SK-N-SH (cell line): ENCODE results near the gene DELE1. TPM values are rescaled to one million over a fixed set of nuclear protein-coding genes. Genes with fewer than 3 reads are reported as not detected.

Experiments used
- CTCF ChIA-PET: fragments of 300-600, 350-600 bp; formaldehyde crosslinking; extraction: SDS; loops from one replicate; lab custom pipeline; 2021; lab: Yijun Ruan, JAX
- POLR2A ChIA-PET: fragments of 350-600 bp; sonication (Branson Sonifier 250); formaldehyde crosslinking; extraction: SDS; loops from one replicate; lab custom pipeline; 2020; ENCODE audit warnings: antibody characterized with exemption, inconsistent platforms; lab: Yijun Ruan, JAX
- DNase-seq: peaks from one replicate; pipeline ENCODE4 v3.0.0; 2012
- H2AFZ ChIP-seq: fragments of 200-600 bp; sonication (generic); 2 replicates; pipeline ENCODE4 v1.8.1; 2016; ENCODE audit warnings: antibody characterized with exemption, mild to moderate bottlenecking, low read depth
- H3F3A ChIP-seq: fragments of 200-600 bp; sonication (generic); replicated peaks from 2 replicates; pipeline ENCODE3; 2016; ENCODE audit warnings: antibody characterized with exemption, mild to moderate bottlenecking; ENCODE audit not compliant: insufficient read depth
- H3K27ac ChIP-seq, 2 experiments: fragments of 200-500 bp in 1 of 2; fragments of 200-600 bp in 1 of 2; sonication (Bioruptor generic) in 1 of 2; sonication (generic), shearing (Covaris generic) in 1 of 2; 2 replicates each; pipeline versions ENCODE4 v1.5.1 to v1.6.1; 2014 to 2016; ENCODE audit warnings: low read depth in 2 of 2, inconsistent platforms in 1 of 2, low read length in 1 of 2, mild to moderate bottlenecking in 1 of 2, mixed read lengths in 1 of 2
- H3K27me3 ChIP-seq: fragments of 200-600 bp; sonication (generic), shearing (Covaris generic); 2 replicates; pipeline ENCODE4 v1.6.1; 2016; ENCODE audit warnings: mixed run types; ENCODE audit not compliant: insufficient read depth
- H3K36me3 ChIP-seq, 2 experiments: fragments of 200-500 bp in 1 of 2; fragments of 200-600 bp in 1 of 2; sonication (Bioruptor generic) in 1 of 2; sonication (generic) in 1 of 2; replicated peaks in 1 of 2; 2 replicates each; pipeline versions ENCODE3 to v1.5.1; 2014 to 2016; ENCODE audit warnings: low read length in 1 of 2, mild to moderate bottlenecking in 1 of 2; ENCODE audit not compliant: insufficient read depth in 2 of 2, control insufficient read depth in 1 of 2
- H3K4me1 ChIP-seq, 2 experiments: fragments of 200-500 bp in 1 of 2; fragments of 200-600 bp in 1 of 2; sonication (Bioruptor generic) in 1 of 2; sonication (generic), shearing (Covaris generic) in 1 of 2; 2 replicates each; pipeline versions ENCODE4 v1.5.1 to v1.6.1; 2014 to 2016; ENCODE audit warnings: low read depth in 1 of 2, low read length in 1 of 2, mixed run types in 1 of 2; ENCODE audit not compliant: insufficient read depth in 2 of 2, control insufficient read depth in 1 of 2
- H3K4me2 ChIP-seq: fragments of 200-600 bp; sonication (generic), shearing (Covaris generic); 2 replicates; pipeline ENCODE4 v1.6.1; 2017; ENCODE audit warnings: mixed run types
- H3K4me3 ChIP-seq, 2 experiments: fragments of 200-500 bp in 1 of 2; fragments of 200-600 bp in 1 of 2; sonication (Bioruptor generic) in 1 of 2; sonication (generic), shearing (Covaris generic) in 1 of 2; 2 replicates each; pipeline versions ENCODE4 v1.5.1 to v1.8.1; 2014 to 2016; ENCODE audit warnings: low read depth in 2 of 2, inconsistent platforms in 1 of 2, low read length in 1 of 2, mild to moderate bottlenecking in 1 of 2, mixed read lengths in 1 of 2, moderate library complexity in 1 of 2
- H3K79me2 ChIP-seq: fragments of 200-600 bp; sonication (generic); 2 replicates; pipeline ENCODE4 v1.8.1; 2017; ENCODE audit warnings: mild to moderate bottlenecking; ENCODE audit not compliant: insufficient read depth
- H3K9ac ChIP-seq: fragments of 200-600 bp; sonication (generic); 2 replicates; pipeline ENCODE4 v1.6.1; 2017; ENCODE audit warnings: mixed run types
- H3K9me2 ChIP-seq: fragments of 200-600 bp; sonication (generic); 2 replicates; pipeline ENCODE4 v1.6.1; 2017; ENCODE audit warnings: mixed run types
- H3K9me3 ChIP-seq: fragments of 200-600 bp; sonication (generic); 2 replicates; pipeline ENCODE4 v1.6.1; 2017; ENCODE audit warnings: mixed run types, mild to moderate bottlenecking, moderate library complexity
- H4K20me1 ChIP-seq: fragments of 200-600 bp; sonication (generic); 2 replicates; pipeline ENCODE4 v1.6.1; 2017; ENCODE audit warnings: mild to moderate bottlenecking, mixed run types; ENCODE audit not compliant: insufficient read depth
- ELF1 ChIP-seq: IDR thresholded peaks from 2 replicates; pipeline ENCODE4 v1.4.0; 2012
- EP300 ChIP-seq, 2 experiments: IDR thresholded peaks; 2 replicates each; pipeline versions ENCODE4 v1.4.0 to v1.6.1; 2012; ENCODE audit warnings: borderline replicate concordance in 1 of 2, low read depth in 1 of 2, low read length in 1 of 2
- FOXJ3 ChIP-seq: sonication (generic); formaldehyde crosslinking; IDR thresholded peaks from 2 replicates; pipeline ENCODE4 v1.5.1; 2020; ENCODE audit warnings: mild to moderate bottlenecking, missing genetic modification reagents
- FOXM1 ChIP-seq: IDR thresholded peaks from 2 replicates; pipeline ENCODE4 v1.4.0; 2012; ENCODE audit warnings: low read depth, mild to moderate bottlenecking
- JUND ChIP-seq: IDR thresholded peaks from 2 replicates; pipeline ENCODE4 v1.4.0; 2012
- MEF2A ChIP-seq: IDR thresholded peaks from 2 replicates; pipeline ENCODE4 v1.4.0; 2012; ENCODE audit warnings: low read depth, borderline replicate concordance
- MXI1 ChIP-seq: IDR thresholded peaks from 2 replicates; pipeline ENCODE4 v1.6.1; 2012; ENCODE audit warnings: mild to moderate bottlenecking, low read depth, low read length, improper control_type of control experiment
- POLR2AphosphoS5 ChIP-seq: IDR thresholded peaks from 2 replicates; pipeline ENCODE4 v1.6.1; 2012; ENCODE audit warnings: low read depth, low read length
- RCOR1 ChIP-seq: fragments of 150-350 bp; IDR thresholded peaks from 2 replicates; pipeline ENCODE4 v1.6.1; 2017; ENCODE audit warnings: antibody characterized with exemption, low read length
- RXRA ChIP-seq: IDR thresholded peaks from 2 replicates; pipeline ENCODE4 v1.4.0; 2012; ENCODE audit warnings: low read depth, mild to moderate bottlenecking, borderline replicate concordance
- SMC3 ChIP-seq: IDR thresholded peaks from 2 replicates; pipeline ENCODE4 v1.6.1; 2012; ENCODE audit warnings: low read depth, low read length, improper control_type of control experiment
- TEAD4 ChIP-seq: IDR thresholded peaks from 2 replicates; pipeline ENCODE4 v1.4.0; 2012; ENCODE audit warnings: mild to moderate bottlenecking, borderline replicate concordance; ENCODE audit not compliant: insufficient read depth
- WGBS: methylation state at CpG from one replicate; pipeline ENCODE4 v1.1.6; 2017; ENCODE audit warnings: low lambda C conversion rate; 5-methylcytosine and 5-hydroxymethylcytosine counted together
- polyA plus RNA-seq, 3 experiments: library from polyadenylated mRNA; depleted of rRNA; stranded (reverse); fragments of >200 nt; gene quantifications; 2 replicates each; pipeline ENCODE4 v1.2.3, GENCODE V29; 2012
- TF ChIP-seq, protein P1 (sequence below): fragments of 200-600 bp; sonication (generic); IDR thresholded peaks from 2 replicates; pipeline ENCODE4 v1.6.1; 2017; ENCODE audit warnings: antibody characterized with exemption, mild to moderate bottlenecking, moderate library complexity
- TF ChIP-seq, protein P2 (sequence below): IDR thresholded peaks from 2 replicates; pipeline ENCODE4 v1.4.0; 2012; ENCODE audit warnings: low read depth, borderline replicate concordance
- TF ChIP-seq, protein P3 (sequence below): fragments of 150-350 bp; IDR thresholded peaks from 2 replicates; pipeline ENCODE4 v1.6.1; 2016; ENCODE audit warnings: mild to moderate bottlenecking, low read depth, low read length
- TF ChIP-seq, protein P4 (sequence below): IDR thresholded peaks from 2 replicates; pipeline ENCODE4 v1.4.0; 2012; ENCODE audit warnings: low read depth, borderline replicate concordance

Gene DELE1
- polyA plus RNA-seq, 1 of the 3 experiments (the other 2 are of a cell fraction) = 60.3 TPM

DNA sequence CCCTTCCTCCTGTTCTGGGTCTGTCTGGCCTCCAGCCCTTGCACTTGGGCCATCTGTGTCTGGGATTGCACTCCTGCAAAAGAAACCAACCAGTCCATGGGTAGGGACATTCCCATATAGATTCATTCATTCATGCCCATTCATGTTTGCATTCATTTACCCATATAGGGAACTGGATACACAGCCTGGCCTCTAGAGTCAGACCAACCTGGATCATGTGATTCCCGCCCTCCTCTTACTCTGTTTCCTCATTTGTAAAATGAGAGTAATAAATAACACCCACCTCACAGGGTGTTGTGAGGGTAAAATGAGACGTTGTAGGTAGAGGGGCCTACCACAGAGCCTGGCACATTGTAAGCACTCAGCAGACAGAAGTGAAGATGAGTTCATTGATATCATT lies 25.8 kb downstream of the DELE1 start:
- ChIA-PET POLR2A (no interaction called here), CTCF (interaction anchor here (1.1 to 20.3 kb wide), 2 partner anchors 9 to 19 kb away, joined by 3 to 256 read pairs; partner anchors contain the start of genes PCDH12 and RNF14)
- Histone ChIP-seq H3K36me3 (no peaks in the 10 kb centered on the region), H3K4me2 (no peak overlapping the region), H3K9ac (no peak overlapping the region), H4K20me1 (no peaks in the 10 kb centered on the region), H3K9me3 (no peaks in the 10 kb centered on the region), H3K79me2 (no peaks in the 10 kb centered on the region), H3F3A (no peaks in the 10 kb centered on the region), H2AFZ (no peak overlapping the region), H3K9me2 (no peaks in the 10 kb centered on the region)
- WGBS = 66% methylated on average over 2 of the region's 2 CpGs
- no peak for TF ChIP-seq JUND
- TF ChIP-seq, protein P1, sequence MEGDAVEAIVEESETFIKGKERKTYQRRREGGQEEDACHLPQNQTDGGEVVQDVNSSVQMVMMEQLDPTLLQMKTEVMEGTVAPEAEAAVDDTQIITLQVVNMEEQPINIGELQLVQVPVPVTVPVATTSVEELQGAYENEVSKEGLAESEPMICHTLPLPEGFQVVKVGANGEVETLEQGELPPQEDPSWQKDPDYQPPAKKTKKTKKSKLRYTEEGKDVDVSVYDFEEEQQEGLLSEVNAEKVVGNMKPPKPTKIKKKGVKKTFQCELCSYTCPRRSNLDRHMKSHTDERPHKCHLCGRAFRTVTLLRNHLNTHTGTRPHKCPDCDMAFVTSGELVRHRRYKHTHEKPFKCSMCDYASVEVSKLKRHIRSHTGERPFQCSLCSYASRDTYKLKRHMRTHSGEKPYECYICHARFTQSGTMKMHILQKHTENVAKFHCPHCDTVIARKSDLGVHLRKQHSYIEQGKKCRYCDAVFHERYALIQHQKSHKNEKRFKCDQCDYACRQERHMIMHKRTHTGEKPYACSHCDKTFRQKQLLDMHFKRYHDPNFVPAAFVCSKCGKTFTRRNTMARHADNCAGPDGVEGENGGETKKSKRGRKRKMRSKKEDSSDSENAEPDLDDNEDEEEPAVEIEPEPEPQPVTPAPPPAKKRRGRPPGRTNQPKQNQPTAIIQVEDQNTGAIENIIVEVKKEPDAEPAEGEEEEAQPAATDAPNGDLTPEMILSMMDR = no peak
- TF ChIP-seq, all 33 proteins: peak for 0
- DNase-seq = no peak
- Histone ChIP-seq H3K4me1 (peaks cover 0 to 13% of the 10 kb centered on the region in 2 experiments; a peak in 1 of 4 replicates), H3K27me3 (no peaks in the 10 kb centered on the region), H3K4me3 (no peak overlapping the region), H3K27ac (no peak overlapping the region)

DNA sequence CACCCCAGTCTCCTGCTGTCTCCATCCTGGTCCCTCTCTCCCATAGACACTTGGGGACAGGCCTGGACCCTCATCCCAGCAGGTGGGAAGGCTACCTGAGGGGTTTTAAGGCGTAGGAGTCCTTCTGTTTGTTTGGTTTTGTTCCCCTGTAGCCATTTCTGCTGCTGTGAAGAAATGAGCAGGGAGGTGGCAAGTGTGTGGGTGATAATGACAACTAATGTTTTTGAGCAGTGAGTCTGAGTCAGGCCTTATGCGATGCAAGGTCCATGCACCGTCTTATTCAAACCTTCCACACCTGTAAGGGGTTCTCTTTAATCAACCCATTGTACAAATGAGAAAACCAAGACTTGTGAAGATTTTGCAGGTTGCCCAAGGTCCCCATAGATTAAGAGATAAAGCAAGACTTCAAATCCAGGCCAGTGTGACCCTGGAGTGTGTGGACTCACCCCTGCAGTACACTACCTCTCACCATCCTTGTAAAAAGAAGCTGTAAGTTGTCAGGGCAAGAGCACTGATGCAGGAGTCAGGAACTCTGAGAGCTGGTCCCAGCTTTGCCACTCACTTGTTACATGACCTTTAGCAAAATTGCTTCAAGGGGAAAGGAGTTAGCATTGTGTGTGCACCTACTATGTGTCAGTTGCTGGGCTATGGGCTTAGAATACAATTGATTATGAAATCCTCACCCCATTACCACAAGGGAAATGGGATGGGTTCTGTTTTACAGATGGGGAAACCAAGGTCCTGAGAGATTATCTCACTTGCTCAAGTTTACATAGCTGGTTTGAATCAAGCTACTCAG lies 26.7 kb downstream of the DELE1 start:
- ChIA-PET CTCF (interaction anchor here (0.9 to 2.9 kb wide), 4 partner anchors 9 to 60 kb away, joined by 3 to 31 read pairs (median 7); no protein-coding TSS in a partner anchor), POLR2A (no interaction called here)
- Histone ChIP-seq H3K9me3 (no peaks in the 10 kb centered on the region), H3K27ac (no peak overlapping the region)
- TF ChIP-seq MEF2A = no peak
- no peak for TF ChIP-seq RCOR1
- TF ChIP-seq MXI1 = no peak
- TF ChIP-seq EP300 (IDR thresholded peaks at IDR 0.05; ENCODE audit: borderline replicate concordance in 1 of 2, low read depth in 1 of 2, low read length in 1 of 2) = no peak
- TF ChIP-seq, protein P2, sequence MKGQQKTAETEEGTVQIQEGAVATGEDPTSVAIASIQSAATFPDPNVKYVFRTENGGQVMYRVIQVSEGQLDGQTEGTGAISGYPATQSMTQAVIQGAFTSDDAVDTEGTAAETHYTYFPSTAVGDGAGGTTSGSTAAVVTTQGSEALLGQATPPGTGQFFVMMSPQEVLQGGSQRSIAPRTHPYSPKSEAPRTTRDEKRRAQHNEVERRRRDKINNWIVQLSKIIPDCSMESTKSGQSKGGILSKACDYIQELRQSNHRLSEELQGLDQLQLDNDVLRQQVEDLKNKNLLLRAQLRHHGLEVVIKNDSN = no peak
- no peak for TF ChIP-seq ELF1
- no peak for TF ChIP-seq TEAD4
- TF ChIP-seq, protein P3, sequence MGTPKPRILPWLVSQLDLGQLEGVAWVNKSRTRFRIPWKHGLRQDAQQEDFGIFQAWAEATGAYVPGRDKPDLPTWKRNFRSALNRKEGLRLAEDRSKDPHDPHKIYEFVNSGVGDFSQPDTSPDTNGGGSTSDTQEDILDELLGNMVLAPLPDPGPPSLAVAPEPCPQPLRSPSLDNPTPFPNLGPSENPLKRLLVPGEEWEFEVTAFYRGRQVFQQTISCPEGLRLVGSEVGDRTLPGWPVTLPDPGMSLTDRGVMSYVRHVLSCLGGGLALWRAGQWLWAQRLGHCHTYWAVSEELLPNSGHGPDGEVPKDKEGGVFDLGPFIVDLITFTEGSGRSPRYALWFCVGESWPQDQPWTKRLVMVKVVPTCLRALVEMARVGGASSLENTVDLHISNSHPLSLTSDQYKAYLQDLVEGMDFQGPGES = no peak
- TF ChIP-seq FOXM1 = no peak
- no peak for TF ChIP-seq FOXJ3 (CRISPR knock-in tag)
- TF ChIP-seq, protein P4, sequence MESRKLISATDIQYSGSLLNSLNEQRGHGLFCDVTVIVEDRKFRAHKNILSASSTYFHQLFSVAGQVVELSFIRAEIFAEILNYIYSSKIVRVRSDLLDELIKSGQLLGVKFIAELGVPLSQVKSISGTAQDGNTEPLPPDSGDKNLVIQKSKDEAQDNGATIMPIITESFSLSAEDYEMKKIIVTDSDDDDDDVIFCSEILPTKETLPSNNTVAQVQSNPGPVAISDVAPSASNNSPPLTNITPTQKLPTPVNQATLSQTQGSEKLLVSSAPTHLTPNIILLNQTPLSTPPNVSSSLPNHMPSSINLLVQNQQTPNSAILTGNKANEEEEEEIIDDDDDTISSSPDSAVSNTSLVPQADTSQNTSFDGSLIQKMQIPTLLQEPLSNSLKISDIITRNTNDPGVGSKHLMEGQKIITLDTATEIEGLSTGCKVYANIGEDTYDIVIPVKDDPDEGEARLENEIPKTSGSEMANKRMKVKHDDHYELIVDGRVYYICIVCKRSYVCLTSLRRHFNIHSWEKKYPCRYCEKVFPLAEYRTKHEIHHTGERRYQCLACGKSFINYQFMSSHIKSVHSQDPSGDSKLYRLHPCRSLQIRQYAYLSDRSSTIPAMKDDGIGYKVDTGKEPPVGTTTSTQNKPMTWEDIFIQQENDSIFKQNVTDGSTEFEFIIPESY = no peak
- TF ChIP-seq SMC3 = no peak
- TF ChIP-seq RXRA = no peak
- no peak for TF ChIP-seq POLR2AphosphoS5
- TF ChIP-seq, all 33 proteins: peak for 0
- H3K79me2 ChIP-seq = no peaks in the 10 kb centered on the region
- H2AFZ ChIP-seq = no peak overlapping the region
- no peaks in the 10 kb centered on the region for H3K27me3 ChIP-seq
- 94% methylated on average over 3 of the region's 3 CpGs for whole genome bisulfite sequencing
- H3K36me3 ChIP-seq = no peaks in the 10 kb centered on the region
- H4K20me1 ChIP-seq = no peaks in the 10 kb centered on the region
- no peak overlapping the region for H3K4me3 ChIP-seq
- H3F3A ChIP-seq = no peaks in the 10 kb centered on the region
- H3K9me2 ChIP-seq = no peaks in the 10 kb centered on the region
- no peak overlapping the region for H3K9ac ChIP-seq
- H3K4me2 ChIP-seq = no peak overlapping the region
- no peak for DNase-seq
- H3K4me1 ChIP-seq = peaks cover 0 to 4% of the 10 kb centered on the region in 2 experiments; a peak in 1 of 4 replicates
